ENCODE results near the gene NFATC1. TPM values are rescaled to one million over a fixed set of nuclear protein-coding genes. Genes with fewer than 3 reads are reported as not detected.

Gene NFATC1
- total and polyA plus RNA-seq, 8 donors, result 3.4 to 7.9 (median 4.4) TPM

- no peak for FAIRE-seq
- WGBS, 2 donors, result 86 to 91% methylated on average over 16 of the region's 16 CpGs
- H3K27ac ChIP-seq, result no peak overlapping the region
- H3K36me3 ChIP-seq, result no peaks in the 10 kb centered on the region
- no peaks in the 10 kb centered on the region for H3K4me1 ChIP-seq
- no peak for TF ChIP-seq CTCF (IDR thresholded peaks at IDR 0.05)
- H3K4me3 ChIP-seq, result no peak overlapping the region
- no peak for ATAC-seq
- peak in 1 of 6 donors; percentile 34 for DNase-seq
- intact Hi-C loops (cut with DNase I), result no loop called here
- no peaks in the 10 kb centered on the region for H3K27me3 ChIP-seq
- H3K9me3 ChIP-seq, result no peaks in the 10 kb centered on the region
Observed at GRCh38 chr18:79466591-79466990, 70.9 kb downstream of the NFATC1 start.

- Histone ChIP-seq H3K27me3 (no peaks in the 10 kb centered on the region), H3K36me3 (no peaks in the 10 kb centered on the region), H3K4me3 (no peak overlapping the region), H3K27ac (no peak overlapping the region), H3K4me1 (no peaks in the 10 kb centered on the region), H3K9me3 (no peaks in the 10 kb centered on the region)
- ATAC-seq (no peak), DNase-seq (peak in 1 of 6 donors; percentile 44), FAIRE-seq (no peak)
- WGBS, 2 donors, result 96 to 98% methylated on average over 33 of the region's 33 CpGs
- intact Hi-C loops (cut with DNase I), result no loop called here
- no peak for TF ChIP-seq CTCF (IDR thresholded peaks at IDR 0.05)
Observed at GRCh38 chr18:79467126-79467525, 71.4 kb downstream of the NFATC1 start.

GRCh38 chr18:79468119-79468789, 72.5 kb downstream of the NFATC1 start:
- TF ChIP-seq CTCF (IDR thresholded peaks at IDR 0.05), result no peak
- Histone ChIP-seq H3K36me3 (no peaks in the 10 kb centered on the region), H3K4me3 (no peak overlapping the region), H3K9me3 (no peaks in the 10 kb centered on the region), H3K27ac (no peak overlapping the region), H3K4me1 (no peaks in the 10 kb centered on the region), H3K27me3 (no peaks in the 10 kb centered on the region)
- no peak for FAIRE-seq
- 91% methylated on average over 12 of the region's 12 CpGs for WGBS, 2 donors
- DNase-seq, result no peak
- intact Hi-C loops (cut with DNase I), result no loop called here
- ATAC-seq, result no peak

- H3K9me3 ChIP-seq, result no peaks in the 10 kb centered on the region
- DNase-seq, result peak in 1 of 6 donors; percentile 73
- 90% methylated on average over 17 of the region's 17 CpGs for WGBS, 2 donors
- TF ChIP-seq CTCF (IDR thresholded peaks at IDR 0.05), result no peak
- no peak for FAIRE-seq
- intact Hi-C loops (cut with DNase I), result no loop called here
- no peak overlapping the region for H3K4me3 ChIP-seq
- ATAC-seq, result no peak
- H3K27ac ChIP-seq, result no peak overlapping the region
- no peaks in the 10 kb centered on the region for H3K27me3 ChIP-seq
- no peaks in the 10 kb centered on the region for H3K36me3 ChIP-seq
- no peaks in the 10 kb centered on the region for H3K4me1 ChIP-seq
Observed at GRCh38 chr18:79469309-79469708, 73.6 kb downstream of the NFATC1 start.

- no peaks in the 10 kb centered on the region for H3K36me3 ChIP-seq
- DNase-seq (peak in 1 of 6 donors; percentile 53), FAIRE-seq (no peak), ATAC-seq (no peak)
- H3K4me3 ChIP-seq, result no peak overlapping the region
- 90 to 91% methylated on average over 33 of the region's 33 CpGs for WGBS, 2 donors
- no peaks in the 10 kb centered on the region for H3K9me3 ChIP-seq
- intact Hi-C loops (cut with DNase I), result no loop called here
- no peaks in the 10 kb centered on the region for H3K27me3 ChIP-seq
- H3K27ac ChIP-seq, result no peak overlapping the region
- no peak for TF ChIP-seq CTCF (IDR thresholded peaks at IDR 0.05)
- no peaks in the 10 kb centered on the region for H3K4me1 ChIP-seq
Observed at GRCh38 chr18:79469751-79470505, 74.2 kb downstream of the NFATC1 start.
